ENCODE results near the gene SYT8. TPM values are rescaled to one million over a fixed set of nuclear protein-coding genes. Genes with fewer than 3 reads are reported as not detected.
A peak's percentile ranks its signal among the peaks of the same experiment; 100 is the strongest.
"Not testable (repeated sequence)": the region's sequence is repeated elsewhere in the genome, so short reads cannot be mapped to it uniquely, and the experiment has no call there.

Gene SYT8
- total RNA-seq, 1 donor from 2014 or later: not detected

GRCh38 chr11:1875093-1875850, 40.5 kb downstream of the SYT8 start:
- TF ChIP-seq CTCF (IDR thresholded peaks at IDR 0.05): no peak
- H3K4me3 Mint-ChIP-seq: no peak overlapping the region
- H3K27me3 Mint-ChIP-seq: no peaks in the 10 kb centered on the region
- no peak for ATAC-seq (ENCODE audit: low read depth)
- H3K27ac Mint-ChIP-seq: no peak overlapping the region
- CTCF ChIA-PET: interaction anchor here (1.5 to 1.8 kb wide), 2 partner anchors 13 to 18 kb away, joined by 4 read pairs; no protein-coding TSS in a partner anchor
- intact Hi-C loops (cut with micrococcal nuclease): no loop called here
- DNase-seq: no peak
- POLR2A ChIA-PET: no interaction called here
- peaks cover 64% of the 10 kb centered on the region for H3K4me1 Mint-ChIP-seq
- H3K36me3 Mint-ChIP-seq (ENCODE audit: low read depth): peaks cover 21% of the 10 kb centered on the region
- H3K9me3 Mint-ChIP-seq: no peaks in the 10 kb centered on the region

- Mint-ChIP-seq H3K36me3 (ENCODE audit: low read depth) (peaks cover 16% of the 10 kb centered on the region), H3K4me1 (peaks cover 64% of the 10 kb centered on the region)
- H3K27ac Mint-ChIP-seq; H3K9me3 Mint-ChIP-seq; intact Hi-C loops (cut with micrococcal nuclease); ATAC-seq (ENCODE audit: low read depth); H3K27me3 Mint-ChIP-seq; H3K4me3 Mint-ChIP-seq: not testable (repeated sequence)
- DNase-seq: peak; percentile 16
- ChIA-PET POLR2A (interaction anchor here (0.9 to 1.7 kb wide), 3 partner anchors 21 to 30 kb away, joined by 3 to 8 read pairs (median 4); no protein-coding TSS in a partner anchor), CTCF (interaction anchor here (0.7 to 1.8 kb wide), 7 partner anchors 13 to 268 kb away, joined by 3 to 7 read pairs (median 3); partner anchors contain the start of genes LSP1 and TNNI2)
Measured at GRCh38 chr11:1875851-1876301, 41.1 kb downstream of the SYT8 start.

- CTCF ChIA-PET: interaction anchor here (0.7 to 1.8 kb wide), 8 partner anchors 14 to 267 kb away, joined by 3 to 7 read pairs (median 3); partner anchors contain the start of genes LSP1 and TNNI2
Measured at GRCh38 chr11:1876361-1877063, 41.7 kb downstream of the SYT8 start.

GRCh38 chr11:1877211-1878136, 42.7 kb downstream of the SYT8 start:
- Mint-ChIP-seq H3K36me3 (ENCODE audit: low read depth) (peaks cover 12% of the 10 kb centered on the region), H3K4me3 (no peak overlapping the region), H3K27me3 (no peaks in the 10 kb centered on the region), H3K9me3 (no peaks in the 10 kb centered on the region), H3K4me1 (peaks cover 62% of the 10 kb centered on the region), H3K27ac (no peak overlapping the region)
- ChIA-PET CTCF (interaction anchor here (1.5 to 1.8 kb wide), 4 partner anchors 15 to 25 kb away, joined by 3 to 7 read pairs (median 4); partner anchors contain the start of gene LSP1), POLR2A (interaction anchor here (1.0 to 1.7 kb wide), 3 partner anchors 25 to 27 kb away, joined by 3 to 8 read pairs (median 3); partner anchors contain the start of gene LSP1)
- no peak for ATAC-seq (ENCODE audit: low read depth)
- TF ChIP-seq CTCF (IDR thresholded peaks at IDR 0.05): no peak
- intact Hi-C loops (cut with micrococcal nuclease): no loop called here
- peak; percentile 14 for DNase-seq

More at GRCh38 chr11:1876361-1877063, 41.7 kb downstream of the SYT8 start:
- H3K27me3 Mint-ChIP-seq: no peaks in the 10 kb centered on the region
- no peak overlapping the region for H3K4me3 Mint-ChIP-seq
- peaks cover 64% of the 10 kb centered on the region for H3K4me1 Mint-ChIP-seq
- H3K9me3 Mint-ChIP-seq: no peaks in the 10 kb centered on the region
- intact Hi-C loops (cut with micrococcal nuclease): no loop called here
- TF ChIP-seq CTCF (IDR thresholded peaks at IDR 0.05): no peak
- H3K36me3 Mint-ChIP-seq (ENCODE audit: low read depth): peaks cover 13% of the 10 kb centered on the region
- POLR2A ChIA-PET: interaction anchor here (0.9 to 1.7 kb wide), 4 partner anchors 22 to 31 kb away, joined by 3 to 8 read pairs (median 4); partner anchors contain the start of gene LSP1
- ATAC-seq (ENCODE audit: low read depth) (no peak), DNase-seq (peak; percentile 32)
- H3K27ac Mint-ChIP-seq: no peak overlapping the region
